Fibroblast of lung (primary cell): ENCODE measurements around the gene ATP2B2. TPM values are rescaled to one million over a fixed set of nuclear protein-coding genes. Genes with fewer than 3 reads are reported as not detected.

Experiments
- DNase-seq, 2 donors: peaks; one replicate each; pipeline versions ENCODE4 v3.0.0 to v3.0.0-alpha.2; 2010; ENCODE audit warnings: low read depth in 2 of 2
- H2AFZ ChIP-seq: 2 replicates; pipeline ENCODE4 v1.5.1; 2012; ENCODE audit warnings: low read length, control low read depth, inconsistent platforms
- H3K27ac ChIP-seq: 2 replicates; pipeline ENCODE4 v1.5.1; 2011; ENCODE audit warnings: low read length, control low read depth; ENCODE audit not compliant: insufficient read depth
- H3K27me3 ChIP-seq: 2 replicates; pipeline ENCODE4 v1.5.1; 2011; ENCODE audit warnings: mild to moderate bottlenecking, low read length; ENCODE audit not compliant: control insufficient read depth, insufficient read depth
- H3K36me3 ChIP-seq: 2 replicates; pipeline ENCODE4 v1.5.1; 2011; ENCODE audit warnings: low read length; ENCODE audit not compliant: control insufficient read depth, insufficient read depth
- H3K4me1 ChIP-seq: 2 replicates; pipeline ENCODE4 v1.5.1; 2011; ENCODE audit warnings: low read length; ENCODE audit not compliant: control insufficient read depth, insufficient read depth; ENCODE audit errors: extremely low read depth
- H3K4me2 ChIP-seq: 2 replicates; pipeline ENCODE4 v1.5.1; 2011; ENCODE audit warnings: low read length, control low read depth; ENCODE audit not compliant: insufficient read depth; ENCODE audit errors: extremely low read depth
- H3K4me3 ChIP-seq, 4 experiments: fragments of 200-600 bp in 1 of 4; sonication (generic) in 1 of 4; replicated peaks in 1 of 4; 2 replicates each; pipeline ENCODE4 v1.5.1; 2011 to 2016; ENCODE audit warnings: low read length in 4 of 4, low read depth in 3 of 4, mild to moderate bottlenecking in 3 of 4, control low read depth in 2 of 4, inconsistent platforms in 1 of 4, mixed read lengths in 1 of 4; ENCODE audit not compliant: insufficient read depth in 1 of 4; ENCODE audit errors: control extremely low read depth in 1 of 4
- H3K79me2 ChIP-seq: 2 replicates; pipeline ENCODE4 v1.5.1; 2012; ENCODE audit warnings: mild to moderate bottlenecking, low read length, inconsistent platforms; ENCODE audit not compliant: control insufficient read depth, insufficient read depth
- H3K9ac ChIP-seq: 2 replicates; pipeline ENCODE4 v1.5.1; 2011; ENCODE audit warnings: mild to moderate bottlenecking, low read length, control low read depth; ENCODE audit not compliant: insufficient read depth
- H3K9me3 ChIP-seq: 2 replicates; pipeline ENCODE4 v1.5.1; 2012; ENCODE audit warnings: low read depth, low read length; ENCODE audit not compliant: control insufficient read depth, insufficient read depth
- H4K20me1 ChIP-seq: 2 replicates; pipeline ENCODE4 v1.5.1; 2011; ENCODE audit warnings: low read length; ENCODE audit not compliant: control insufficient read depth, insufficient read depth; ENCODE audit errors: extremely low read depth
- CTCF ChIP-seq, 2 donors: IDR thresholded peaks in 1 of 2; conservative IDR thresholded peaks in 1 of 2; 1 replicate in 1 of 2; 2 replicates in 1 of 2; pipeline ENCODE4 v1.5.1; 2011 to 2012; ENCODE audit warnings: low read length in 2 of 2, control low read depth in 1 of 2, inconsistent platforms in 1 of 2, low read depth in 1 of 2, mild to moderate bottlenecking in 1 of 2
- EZH2 ChIP-seq: IDR thresholded peaks from 2 replicates; pipeline ENCODE4 v1.5.1; 2012; ENCODE audit warnings: low read length, control low read depth, mild to moderate bottlenecking; ENCODE audit errors: missing control alignments
- polyA minus RNA-seq: library from RNA; depleted of rRNA, polyadenylated mRNA; stranded (reverse); fragments of >200 nt; gene quantifications from 2 replicates; pipeline ENCODE4 v1.2.3, GENCODE V29; 2011; ENCODE audit warnings: low replicate concordance
- polyA plus RNA-seq, 2 donors: library from polyadenylated mRNA; depleted of rRNA in 1 of 2; stranded (reverse) in 1 of 2; unstranded in 1 of 2; fragments of >200 nt; gene quantifications; 2 replicates each; pipeline ENCODE4 v1.2.1, GENCODE V29; 2011 to 2012; ENCODE audit warnings: missing spikeins in 1 of 2
- total RNA-seq: library from RNA; depleted of rRNA; stranded (reverse); fragments of >200 nt; gene quantifications from 2 replicates; pipeline ENCODE4 v1.2.1, GENCODE V29; 2014

Gene ATP2B2
- total RNA-seq, result not detected in 2 replicates
- not detected in 2 replicates for polyA plus RNA-seq
- not detected in 2 replicates for polyA plus RNA-seq (2012)
- polyA minus RNA-seq, result not detected in 2 replicates

DNA sequence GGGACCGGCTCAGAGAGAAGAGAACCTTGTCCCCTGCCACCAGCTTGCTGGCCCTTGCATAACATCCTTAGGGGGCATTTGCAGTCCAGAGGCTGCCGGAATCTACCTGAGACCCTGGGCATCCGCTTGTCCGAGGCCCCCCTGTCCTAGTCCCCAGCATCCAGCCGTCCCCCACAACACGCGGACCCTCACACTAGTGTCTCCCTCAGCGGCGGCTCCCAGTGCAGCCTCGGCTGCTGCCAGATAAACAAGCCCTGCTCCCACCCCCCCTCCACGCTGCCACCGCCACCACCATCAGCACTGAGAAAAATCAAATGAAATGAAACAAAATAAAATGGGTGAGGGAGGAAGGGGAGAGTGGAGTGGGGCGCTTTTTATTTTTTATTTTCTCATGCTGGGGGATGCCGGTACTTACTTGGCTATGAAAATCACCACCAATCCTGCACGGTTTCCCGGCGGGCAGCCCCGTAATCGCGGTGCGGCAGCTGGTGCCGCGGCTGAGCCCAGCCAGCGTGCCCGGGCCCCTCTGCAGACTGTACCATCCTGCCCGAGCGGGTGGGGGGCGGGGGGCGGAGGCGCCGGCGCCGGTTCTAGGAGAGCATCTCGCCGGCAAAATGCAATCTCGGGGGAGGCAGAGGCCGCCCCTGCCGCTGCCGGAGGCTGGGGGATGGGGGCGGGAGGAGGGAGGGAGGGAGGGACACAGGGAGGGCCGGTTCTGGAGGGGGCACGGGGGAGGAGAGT lies at the start of gene ATP2B2:
Gene ATP2B2 (minus strand): TSS at position 537 of the 741 bp plus-strand sequence. CDS start 56,043 bp downstream, outside the sequence.
- H3K36me3 ChIP-seq, result no peaks in the 10 kb centered on the region
- H3K27ac ChIP-seq, result no peak within 1 kb of the TSS
- DNase-seq, result peak in 1 of 2 donors; percentile 9
- H3K9me3 ChIP-seq, result no peaks in the 10 kb centered on the region
- no peak within 1 kb of the TSS for H3K4me3 ChIP-seq
- TF ChIP-seq EZH2 (no peak), CTCF (conservative IDR thresholded peaks at IDR 0.05 in 1 of 2, IDR thresholded peaks at IDR 0.05 in 1 of 2; ENCODE audit: low read depth in 1 of 2, low read length in 2 of 2) (no peak)
- peaks cover 11% of the 10 kb centered on the region for H3K27me3 ChIP-seq
- no peaks in the 10 kb centered on the region for H3K4me1 ChIP-seq
- H4K20me1 ChIP-seq, result no peaks in the 10 kb centered on the region
- H3K9ac ChIP-seq, result no peak within 1 kb of the TSS
- H3K4me2 ChIP-seq, result no peak within 1 kb of the TSS
- no peaks in the 10 kb centered on the region for H3K79me2 ChIP-seq
- no peak within 1 kb of the TSS for H2AFZ ChIP-seq

GRCh38 chr3:10554746-10555145 lies 49.4 kb upstream of the ATP2B2 start:
- no peak overlapping the region for H3K4me2 ChIP-seq
- H3K4me1 ChIP-seq, result no peaks in the 10 kb centered on the region
- H2AFZ ChIP-seq, result no peak overlapping the region
- H3K27me3 ChIP-seq, result no peaks in the 10 kb centered on the region
- H3K79me2 ChIP-seq, result no peaks in the 10 kb centered on the region
- no peak for DNase-seq
- no peaks in the 10 kb centered on the region for H4K20me1 ChIP-seq
- TF ChIP-seq EZH2 (no peak), CTCF (conservative IDR thresholded peaks at IDR 0.05 in 1 of 2, IDR thresholded peaks at IDR 0.05 in 1 of 2; ENCODE audit: low read depth in 1 of 2, low read length in 2 of 2) (no peak)
- no peak overlapping the region for H3K4me3 ChIP-seq
- no peaks in the 10 kb centered on the region for H3K9me3 ChIP-seq
- H3K36me3 ChIP-seq, result no peaks in the 10 kb centered on the region
- H3K27ac ChIP-seq, result no peak overlapping the region
- no peak overlapping the region for H3K9ac ChIP-seq

DNA sequence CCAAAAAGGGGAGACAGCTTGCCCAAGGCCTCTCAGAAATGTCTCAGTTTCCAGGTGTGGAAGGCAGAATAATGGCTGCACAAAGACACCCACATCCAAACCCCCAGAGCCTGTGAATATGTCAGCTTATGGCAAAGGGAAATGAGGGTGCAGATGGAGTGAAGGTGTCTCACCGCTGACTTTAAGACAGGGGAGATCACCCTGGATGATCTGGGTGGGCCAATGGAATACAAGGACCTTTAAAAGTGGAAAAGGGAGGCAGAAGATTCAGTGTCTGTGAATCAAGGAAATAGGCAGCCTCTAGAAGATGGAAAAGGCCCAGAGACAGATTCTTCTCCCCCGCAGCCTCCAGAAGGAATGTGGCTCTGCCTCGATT lies 48.8 kb upstream of the ATP2B2 start:
- Histone ChIP-seq H3K36me3 (no peaks in the 10 kb centered on the region), H3K27ac (no peak overlapping the region), H3K79me2 (no peaks in the 10 kb centered on the region), H3K4me2 (no peak overlapping the region), H4K20me1 (no peaks in the 10 kb centered on the region), H3K9me3 (no peaks in the 10 kb centered on the region), H3K4me3 (no peak overlapping the region), H3K27me3 (no peaks in the 10 kb centered on the region), H3K4me1 (no peaks in the 10 kb centered on the region), H2AFZ (no peak overlapping the region), H3K9ac (no peak overlapping the region)
- TF ChIP-seq EZH2 (no peak), CTCF (conservative IDR thresholded peaks at IDR 0.05 in 1 of 2, IDR thresholded peaks at IDR 0.05 in 1 of 2; ENCODE audit: low read depth in 1 of 2, low read length in 2 of 2) (no peak)
- peak in 1 of 2 donors; percentile 22 for DNase-seq
